Mammary epithelial cell (primary cell): Measurements from ENCODE around the gene FUT3.

Experiments used
- EZH2 ChIP-seq: IDR thresholded peaks from 2 replicates; pipeline ENCODE4 v1.6.1; 2012; ENCODE audit warnings: low read length, inconsistent platforms, borderline replicate concordance
- TF ChIP-seq, protein P1 (sequence below), 2 donors: IDR thresholded peaks in 1 of 2; conservative IDR thresholded peaks in 1 of 2; 2 replicates each; pipeline ENCODE4 v1.5.1; 2011 to 2012; ENCODE audit warnings: inconsistent platforms in 2 of 2, low read length in 2 of 2, mild to moderate bottlenecking in 2 of 2, control low read depth in 1 of 2, low read depth in 1 of 2; ENCODE audit not compliant: insufficient read depth in 1 of 2; ENCODE audit errors: extremely low read depth in 1 of 2

DNA sequence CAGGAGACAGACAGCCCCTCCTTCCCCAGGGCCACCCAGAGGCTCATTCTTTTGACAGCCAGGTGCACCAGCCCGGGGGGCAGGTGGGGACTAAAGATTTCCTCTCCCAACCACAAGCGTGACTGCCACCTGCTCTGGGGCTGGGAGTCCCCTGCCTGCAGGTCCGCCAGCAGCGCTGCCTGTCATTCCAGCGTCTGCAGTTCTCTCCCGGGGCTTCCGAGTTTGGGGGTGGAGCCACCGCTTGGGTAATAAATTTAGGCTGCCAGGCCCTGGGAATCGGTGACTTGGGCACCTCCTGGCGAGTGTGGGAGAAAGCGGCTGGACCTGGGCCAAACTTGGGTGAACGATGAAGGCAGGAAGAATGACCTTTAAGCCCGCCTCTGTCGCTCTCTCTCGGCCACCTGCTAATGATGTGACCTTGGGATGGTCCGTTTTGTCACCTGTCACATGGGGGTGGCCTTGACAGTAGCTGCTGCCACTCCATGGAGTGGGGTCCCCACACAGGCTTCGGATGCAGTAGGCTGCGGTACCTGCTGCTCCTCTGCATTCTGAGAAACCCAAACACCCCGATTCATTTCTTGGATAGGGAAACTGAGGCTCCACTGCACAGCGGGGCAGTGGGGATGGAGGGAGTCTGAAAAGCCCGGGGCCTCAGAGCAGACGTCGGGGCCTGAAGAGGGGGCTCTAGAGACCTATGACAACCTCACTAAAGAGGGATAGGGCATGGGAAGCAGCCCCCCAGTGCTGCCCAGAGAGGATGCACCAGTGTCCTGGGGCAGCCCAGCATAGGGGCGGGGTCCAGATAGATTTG, 24.5 kb downstream of the FUT3 start:
- TF ChIP-seq, protein P1, sequence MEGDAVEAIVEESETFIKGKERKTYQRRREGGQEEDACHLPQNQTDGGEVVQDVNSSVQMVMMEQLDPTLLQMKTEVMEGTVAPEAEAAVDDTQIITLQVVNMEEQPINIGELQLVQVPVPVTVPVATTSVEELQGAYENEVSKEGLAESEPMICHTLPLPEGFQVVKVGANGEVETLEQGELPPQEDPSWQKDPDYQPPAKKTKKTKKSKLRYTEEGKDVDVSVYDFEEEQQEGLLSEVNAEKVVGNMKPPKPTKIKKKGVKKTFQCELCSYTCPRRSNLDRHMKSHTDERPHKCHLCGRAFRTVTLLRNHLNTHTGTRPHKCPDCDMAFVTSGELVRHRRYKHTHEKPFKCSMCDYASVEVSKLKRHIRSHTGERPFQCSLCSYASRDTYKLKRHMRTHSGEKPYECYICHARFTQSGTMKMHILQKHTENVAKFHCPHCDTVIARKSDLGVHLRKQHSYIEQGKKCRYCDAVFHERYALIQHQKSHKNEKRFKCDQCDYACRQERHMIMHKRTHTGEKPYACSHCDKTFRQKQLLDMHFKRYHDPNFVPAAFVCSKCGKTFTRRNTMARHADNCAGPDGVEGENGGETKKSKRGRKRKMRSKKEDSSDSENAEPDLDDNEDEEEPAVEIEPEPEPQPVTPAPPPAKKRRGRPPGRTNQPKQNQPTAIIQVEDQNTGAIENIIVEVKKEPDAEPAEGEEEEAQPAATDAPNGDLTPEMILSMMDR (conservative IDR thresholded peaks at IDR 0.05 in 1 of 2, IDR thresholded peaks at IDR 0.05 in 1 of 2; ENCODE audit: extremely low read depth in 1 of 2, insufficient read depth in 1 of 2, low read depth in 1 of 2, low read length in 2 of 2) = no peak
- no peak for TF ChIP-seq EZH2
